ENCODE results near the gene SNX32. TPM values are rescaled to one million over a fixed set of nuclear protein-coding genes. Genes with fewer than 3 reads are reported as not detected.

The SNX32 gene
- total and polyA plus RNA-seq, 9 of the 15 experiments (the other 6 are each of a cell fraction or from before 2014, with no cell fraction given), result 0.03 TPM; not detected in 7

- no peak for TF ChIP-seq LARP7 (IDR thresholded peaks at IDR 0.05)
- no peak for TF ChIP-seq FOXA3 (CRISPR knock-in tag; conservative IDR thresholded peaks at IDR 0.05 in 1 of 2, IDR thresholded peaks at IDR 0.05 in 1 of 2)
- TF ChIP-seq VEZF1 (CRISPR knock-in tag; IDR thresholded peaks at IDR 0.05), result peak; percentile 95
- TF ChIP-seq ATF6 (CRISPR knock-in tag; IDR thresholded peaks at IDR 0.05), result 0 out of 2 replicates have a peak, but pooled peaks have one; percentile 30
- no peak for TF ChIP-seq ARID2 (IDR thresholded peaks at IDR 0.05)
- no peak for TF ChIP-seq ZKSCAN3 (CRISPR knock-in tag; IDR thresholded peaks at IDR 0.05)
- TF ChIP-seq ZNF274 (IDR thresholded peaks at IDR 0.05; ENCODE audit: borderline replicate concordance, low read depth, low read length), result no peak
- no peak for TF ChIP-seq POLR2H (tag; IDR thresholded peaks at IDR 0.05; ENCODE audit: low read depth)
- TF ChIP-seq ZZZ3 (IDR thresholded peaks at IDR 0.05), result no peak
- TF ChIP-seq XRCC4 (IDR thresholded peaks at IDR 0.05; ENCODE audit: extremely low read depth, insufficient read depth, insufficient read length), result no peak
- TF ChIP-seq TARDBP (IDR thresholded peaks at IDR 0.05), result no peak
- no peak for TF ChIP-seq PHTF2 (CRISPR knock-in tag; IDR thresholded peaks at IDR 0.05)
- TF ChIP-seq ZNF282 (CRISPR knock-in tag; IDR thresholded peaks at IDR 0.05), result 0 out of 2 replicates have a peak, but pooled peaks have one; percentile 34
- TF ChIP-seq ZBTB11 (CRISPR knock-in tag; IDR thresholded peaks at IDR 0.05), result no peak
- no peak for TF ChIP-seq DMBX1 (CRISPR knock-in tag; IDR thresholded peaks at IDR 0.05; ENCODE audit: borderline replicate concordance)
- no peak for TF ChIP-seq SRSF1 (IDR thresholded peaks at IDR 0.05; ENCODE audit: low read depth, low read length)
- TF ChIP-seq HNRNPH1 (optimal IDR thresholded peaks at IDR 0.05; ENCODE audit: low read depth, low read length), result no peak
- TF ChIP-seq PTBP1 (IDR thresholded peaks at IDR 0.05; ENCODE audit: low read depth, low read length), result 0 out of 2 replicates have a peak, but pooled peaks have one; percentile 40
- TF ChIP-seq ZNF445 (CRISPR knock-in tag; IDR thresholded peaks at IDR 0.05; ENCODE audit: low read depth), result no peak
- 0 out of 2 replicates have a peak, but pooled peaks have one; percentile 10 for TF ChIP-seq JUN (IDR thresholded peaks at IDR 0.05; ENCODE audit: borderline replicate concordance, low read depth, low read length)
- TF ChIP-seq JUN (CRISPR knock-in tag; IDR thresholded peaks at IDR 0.05; ENCODE audit: borderline replicate concordance), result no peak
Observed at GRCh38 chr11:65817835-65818680, 15.7 kb upstream of the SNX32 start (continued).
